ENCODE data around the gene CXorf65.

The CXorf65 gene

GRCh38 chrX:71106427-71106826 lies at the start of gene CXorf65:
TSS of gene CXorf65 (minus strand) at chrX:71106740. CDS start at chrX:71106556, 184 bp downstream.
- TF ChIP-seq CTCF (conservative IDR thresholded peaks at IDR 0.05; ENCODE audit: low read length) = no peak
- DNase-seq (ENCODE audit: low read depth) = no peak
- no peak within 1 kb of the TSS for H3K4me3 ChIP-seq (ENCODE audit: low read length)

- no peak for TF ChIP-seq CTCF (conservative IDR thresholded peaks at IDR 0.05; ENCODE audit: low read length)
- no peak overlapping the region for H3K4me3 ChIP-seq (ENCODE audit: low read length)
These were observed 48.1 kb upstream of the CXorf65 start for GRCh38 chrX:71154641-71155040.

GRCh38 chrX:71154196-71154595 lies 47.7 kb upstream of the CXorf65 start:
- no peak for DNase-seq (ENCODE audit: low read depth)
- TF ChIP-seq CTCF (conservative IDR thresholded peaks at IDR 0.05; ENCODE audit: low read length) = no peak
- H3K4me3 ChIP-seq (ENCODE audit: low read length) = no peak overlapping the region

More at GRCh38 chrX:71154641-71155040, 48.1 kb upstream of the CXorf65 start:
- DNase-seq (ENCODE audit: low read depth) = no peak

GRCh38 chrX:71151366-71151765 lies 44.8 kb upstream of the CXorf65 start:
- DNase-seq (ENCODE audit: low read depth) = no peak
- no peak overlapping the region for H3K4me3 ChIP-seq (ENCODE audit: low read length)
- TF ChIP-seq CTCF (conservative IDR thresholded peaks at IDR 0.05; ENCODE audit: low read length) = no peak

GRCh38 chrX:71148278-71148663 lies 41.7 kb upstream of the CXorf65 start:
- TF ChIP-seq CTCF (conservative IDR thresholded peaks at IDR 0.05; ENCODE audit: low read length) = no peak
- no peak overlapping the region for H3K4me3 ChIP-seq (ENCODE audit: low read length)
- DNase-seq (ENCODE audit: low read depth) = no peak

GRCh38 chrX:71147496-71148277 lies 41.1 kb upstream of the CXorf65 start:
- DNase-seq (ENCODE audit: low read depth) = no peak

More at GRCh38 chrX:71147496-71148277, 41.1 kb upstream of the CXorf65 start:
- no peak for TF ChIP-seq CTCF (conservative IDR thresholded peaks at IDR 0.05; ENCODE audit: low read length)
- no peak overlapping the region for H3K4me3 ChIP-seq (ENCODE audit: low read length)
